Stimulated activated CD8-positive, alpha-beta memory T cell treated with anti-CD3 and anti-CD28 coated beads, Interleukin-2, amount 100 ng/mL, for 48 hours (primary cell): ENCODE results near the gene ULBP3.
"Not testable (repeated sequence)": the region's sequence is repeated elsewhere in the genome, so short reads cannot be mapped to it uniquely, and the experiment has no call there.

ENCODE experiments used
- DNase-seq, 2 donors: peaks; one replicate each; pipeline ENCODE4 v3.0.0-alpha.2; 2020; ENCODE audit warnings: low read depth in 2 of 2

The ULBP3 gene

GRCh38 chr6:150015281-150016001, 53.5 kb downstream of the ULBP3 start:
- DNase-seq, result not testable (repeated sequence)

DNA sequence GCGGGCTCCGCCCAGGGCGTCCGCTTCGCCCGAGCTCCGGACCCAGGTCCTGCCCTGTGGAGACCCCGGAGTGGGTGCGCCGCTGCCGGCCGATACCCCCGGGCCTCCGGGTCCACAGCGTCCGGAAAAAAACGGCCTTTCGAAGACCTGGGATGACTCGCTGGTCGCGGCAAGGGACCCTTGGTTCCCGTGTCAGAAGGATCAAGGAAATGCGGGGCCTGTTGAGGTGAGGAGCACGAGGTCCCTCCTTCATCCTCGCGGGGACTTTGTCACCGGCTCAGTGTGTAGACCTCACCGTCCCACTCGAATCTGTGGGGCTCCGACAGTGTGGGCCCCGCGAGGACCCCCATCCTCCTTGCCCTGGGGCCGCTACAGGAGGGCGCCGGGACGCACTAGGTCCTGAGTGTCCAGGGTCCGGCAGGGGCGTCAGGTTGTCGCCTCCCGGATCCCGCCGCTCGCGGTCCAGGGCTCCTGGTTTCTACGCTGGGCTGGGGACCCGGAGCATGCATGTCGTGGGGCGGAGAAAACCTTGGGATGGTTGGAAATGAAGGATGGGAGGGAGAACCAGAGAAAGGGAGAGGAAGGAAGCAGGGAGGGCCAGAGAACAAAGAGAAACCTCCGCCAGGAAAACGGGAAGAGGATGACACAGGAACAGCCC, 54.2 kb downstream of the ULBP3 start:
- DNase-seq, result not testable (repeated sequence)

DNA sequence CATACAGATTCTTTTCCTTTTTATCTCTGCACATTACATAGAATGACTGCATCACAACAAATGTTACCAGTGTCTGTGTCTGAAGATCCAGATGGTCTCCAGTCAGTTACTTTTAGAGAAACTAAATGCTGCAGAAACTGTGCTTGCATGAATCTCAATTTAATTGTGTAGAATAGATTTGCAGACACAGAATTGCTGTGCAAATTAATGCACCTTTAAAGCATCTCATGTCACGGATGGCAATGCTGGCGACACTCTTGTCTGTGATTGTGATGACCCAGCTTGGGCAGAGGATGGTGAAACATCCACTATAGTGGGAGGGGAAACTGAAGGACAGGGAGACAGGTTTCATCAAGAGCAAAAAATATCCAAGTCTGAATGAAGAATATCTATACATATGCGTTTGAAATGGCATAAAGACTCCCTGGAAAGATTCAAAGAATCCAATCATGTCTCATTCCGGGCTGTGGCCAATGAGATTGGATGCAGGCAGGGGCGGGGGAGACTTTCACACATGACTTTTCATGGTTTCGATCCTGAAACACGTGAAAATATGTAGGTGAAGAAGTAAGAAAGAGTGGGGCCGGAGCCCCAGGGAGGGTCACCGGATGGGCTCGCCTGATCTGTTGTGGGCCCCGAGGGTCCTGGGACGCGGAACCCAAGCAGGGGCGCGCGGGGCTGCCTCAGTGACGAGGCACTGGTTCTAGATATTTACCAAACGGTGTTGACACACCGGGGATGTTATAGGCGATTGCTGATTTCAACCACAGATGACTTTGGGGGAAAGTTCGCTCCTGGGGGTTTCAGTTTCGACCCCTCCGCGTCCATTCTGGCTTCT, 54.9 kb downstream of the ULBP3 start:
- not testable (repeated sequence) for DNase-seq

DNA sequence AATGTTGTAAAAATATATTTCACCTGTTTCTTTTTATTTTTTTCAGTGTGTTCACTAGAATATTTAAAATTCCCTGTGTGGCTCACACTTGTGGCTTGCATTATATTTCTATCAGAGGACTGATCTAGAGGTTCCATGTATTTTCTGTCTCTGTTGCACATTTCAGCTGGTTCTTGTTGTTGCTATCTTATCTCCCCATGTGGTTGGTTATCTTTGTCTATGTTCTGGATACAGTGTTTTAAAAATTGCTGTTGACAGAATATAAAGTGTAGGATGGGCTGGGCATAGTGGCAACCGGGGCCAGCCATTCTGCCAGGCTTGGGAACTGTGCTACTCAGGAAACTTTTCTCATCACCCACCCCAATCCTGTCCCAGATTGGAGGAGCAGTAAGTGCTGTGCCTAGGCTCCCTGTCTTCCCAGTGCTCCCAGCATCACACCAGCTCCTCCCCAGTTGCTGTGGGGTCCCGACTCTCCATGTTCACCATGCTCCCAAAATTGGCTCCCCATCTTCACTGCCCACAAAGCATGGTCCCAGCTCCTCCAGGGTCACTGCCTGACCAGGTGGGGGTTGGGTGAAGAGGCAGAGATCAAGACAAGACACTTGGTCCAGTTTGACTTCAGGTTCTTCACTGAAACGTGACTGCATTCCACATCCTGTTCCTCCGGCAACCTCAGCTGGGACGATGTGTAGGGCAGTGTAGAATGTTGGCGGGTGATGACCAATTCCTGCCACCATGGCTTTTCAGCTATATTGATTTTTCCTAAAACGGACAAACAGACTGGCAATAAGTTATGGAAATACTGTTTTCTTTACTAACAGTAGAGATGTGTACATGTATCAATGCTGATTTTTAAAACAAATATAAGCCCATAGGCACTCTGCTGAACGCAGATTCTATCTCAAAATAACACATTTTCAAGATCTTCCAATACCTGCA, 55.8 kb downstream of the ULBP3 start:
- not testable (repeated sequence) for DNase-seq
